ENCODE results near the gene MRTFB.

- TF ChIP-seq EZH2 (optimal IDR thresholded peaks at IDR 0.05; ENCODE audit: low read depth, low read length), result no peak
- TF ChIP-seq, protein P1, sequence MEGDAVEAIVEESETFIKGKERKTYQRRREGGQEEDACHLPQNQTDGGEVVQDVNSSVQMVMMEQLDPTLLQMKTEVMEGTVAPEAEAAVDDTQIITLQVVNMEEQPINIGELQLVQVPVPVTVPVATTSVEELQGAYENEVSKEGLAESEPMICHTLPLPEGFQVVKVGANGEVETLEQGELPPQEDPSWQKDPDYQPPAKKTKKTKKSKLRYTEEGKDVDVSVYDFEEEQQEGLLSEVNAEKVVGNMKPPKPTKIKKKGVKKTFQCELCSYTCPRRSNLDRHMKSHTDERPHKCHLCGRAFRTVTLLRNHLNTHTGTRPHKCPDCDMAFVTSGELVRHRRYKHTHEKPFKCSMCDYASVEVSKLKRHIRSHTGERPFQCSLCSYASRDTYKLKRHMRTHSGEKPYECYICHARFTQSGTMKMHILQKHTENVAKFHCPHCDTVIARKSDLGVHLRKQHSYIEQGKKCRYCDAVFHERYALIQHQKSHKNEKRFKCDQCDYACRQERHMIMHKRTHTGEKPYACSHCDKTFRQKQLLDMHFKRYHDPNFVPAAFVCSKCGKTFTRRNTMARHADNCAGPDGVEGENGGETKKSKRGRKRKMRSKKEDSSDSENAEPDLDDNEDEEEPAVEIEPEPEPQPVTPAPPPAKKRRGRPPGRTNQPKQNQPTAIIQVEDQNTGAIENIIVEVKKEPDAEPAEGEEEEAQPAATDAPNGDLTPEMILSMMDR (IDR thresholded peaks at IDR 0.05; ENCODE audit: low read length), result no peak
- TF ChIP-seq EZH2phosphoT487 (IDR thresholded peaks at IDR 0.05; ENCODE audit: low read length), result no peak
Measured at GRCh38 chr16:14063618-14064581, 7.2 kb upstream of the MRTFB start.
